IMR-90 (cell line): ENCODE measurements around the gene CLDN8. TPM values are rescaled to one million over a fixed set of nuclear protein-coding genes. Genes with fewer than 3 reads are reported as not detected.

ENCODE experiments used
- ATAC-seq: fragments of 200-7000 bp; cut with Tn5 transposase; 2 replicates; pipeline ENCODE4 v1.9.1; 2020; ENCODE audit warnings: low read depth, mild to moderate bottlenecking, moderate library complexity
- BruUV-seq: library from RNA; stranded (reverse); fragments of 400-500 nt; replicated peaks from 2 replicates; lab custom pipeline; 2021; lab: Mats Ljungman, UMichigan
- CTCF ChIA-PET: fragments of 300-600 bp; formaldehyde crosslinking; extraction: SDS; loops from one replicate; lab custom pipeline; 2021; ENCODE audit warnings: antibody characterized with exemption; lab: Yijun Ruan, JAX
- POLR2A ChIA-PET: fragments of 300-600 bp; sonication (Branson Sonifier 250); formaldehyde crosslinking; loops from one replicate; lab custom pipeline; 2022; ENCODE audit warnings: antibody characterized with exemption; ENCODE audit not compliant: unreplicated experiment; lab: Charles Lee
- DNase-seq: peaks from one replicate; pipeline ENCODE4 v3.0.0; 2013
- H2AFZ ChIP-seq: replicated peaks from 2 replicates; pipeline ENCODE3; 2013; ENCODE audit warnings: low read length, mild to moderate bottlenecking; ENCODE audit not compliant: poor library complexity
- H2AK5ac ChIP-seq: 2 replicates; pipeline ENCODE4 v1.6.1; 2013; ENCODE audit warnings: low read depth, low read length, inconsistent platforms
- H2AK9ac ChIP-seq: replicated peaks from 2 replicates; pipeline ENCODE3; 2013; ENCODE audit warnings: mild to moderate bottlenecking, low read depth, low read length, moderate library complexity; ENCODE audit not compliant: poor library complexity
- H2BK120ac ChIP-seq: 2 replicates; pipeline ENCODE4 v1.6.1; 2013; ENCODE audit warnings: low read depth, low read length, inconsistent platforms
- H2BK15ac ChIP-seq: 3 replicates; pipeline ENCODE4 v1.6.1; 2013; ENCODE audit warnings: low read depth, low read length, inconsistent platforms
- H2BK20ac ChIP-seq: 2 replicates; pipeline ENCODE4 v1.6.1; 2013; ENCODE audit warnings: low read depth, mild to moderate bottlenecking, inconsistent platforms, low read length, moderate library complexity
- H2BK5ac ChIP-seq: 2 replicates; pipeline ENCODE4 v1.6.1; 2013; ENCODE audit warnings: mild to moderate bottlenecking, low read depth, low read length, inconsistent platforms; ENCODE audit not compliant: poor library complexity, severe bottlenecking
- H3K14ac ChIP-seq: replicated peaks from 2 replicates; pipeline ENCODE4 v1.6.1; 2013; ENCODE audit warnings: low read depth, low read length, inconsistent platforms
- H3K18ac ChIP-seq: 2 replicates; pipeline ENCODE4 v1.6.1; 2013; ENCODE audit warnings: low read depth, low read length, control low read depth
- H3K23ac ChIP-seq: 2 replicates; pipeline ENCODE4 v1.6.1; 2013; ENCODE audit warnings: low read depth, low read length, inconsistent platforms
- H3K27ac ChIP-seq: 2 replicates; pipeline ENCODE4 v1.5.1; 2013; ENCODE audit warnings: mild to moderate bottlenecking, control low read depth, low read length; ENCODE audit not compliant: insufficient read depth
- H3K27me3 ChIP-seq: 2 replicates; pipeline ENCODE4 v1.6.1; 2013; ENCODE audit warnings: low read length; ENCODE audit not compliant: control insufficient read depth, insufficient read depth
- H3K36me3 ChIP-seq: 2 replicates; pipeline ENCODE4 v1.6.1; 2013; ENCODE audit warnings: low read length, mixed read lengths; ENCODE audit not compliant: control insufficient read depth, insufficient read depth
- H3K4ac ChIP-seq: 2 replicates; pipeline ENCODE4 v1.6.1; 2013; ENCODE audit warnings: low read depth, low read length, inconsistent platforms
- H3K4me1 ChIP-seq: 2 replicates; pipeline ENCODE4 v1.6.1; 2013; ENCODE audit warnings: low read length, mixed read lengths; ENCODE audit not compliant: control insufficient read depth, insufficient read depth
- H3K4me2 ChIP-seq: 2 replicates; pipeline ENCODE4 v1.6.1; 2013; ENCODE audit warnings: low read depth, mild to moderate bottlenecking, control low read depth, low read length, moderate library complexity
- H3K4me3 ChIP-seq: 2 replicates; pipeline ENCODE4 v1.5.1; 2013; ENCODE audit warnings: low read depth, mild to moderate bottlenecking, control low read depth, low read length, moderate library complexity; ENCODE audit not compliant: insufficient read depth
- H3K56ac ChIP-seq: 2 replicates; pipeline ENCODE4 v1.6.1; 2013; ENCODE audit warnings: low read length, inconsistent platforms; ENCODE audit not compliant: insufficient read depth; ENCODE audit errors: extremely low read depth
- H3K79me1 ChIP-seq, 2 experiments: 2 replicates each; pipeline ENCODE4 v1.6.1; 2013; ENCODE audit warnings: low read length in 2 of 2, inconsistent platforms in 1 of 2, low read depth in 1 of 2
- H3K9ac ChIP-seq: 2 replicates; pipeline ENCODE4 v1.6.1; 2013; ENCODE audit warnings: low read depth, low read length, control low read depth
- H3K9me1 ChIP-seq: 2 replicates; pipeline ENCODE4 v1.6.1; 2013; ENCODE audit warnings: low read length, inconsistent platforms; ENCODE audit not compliant: insufficient read depth
- H3K9me3 ChIP-seq: 2 replicates; pipeline ENCODE4 v1.6.1; 2013; ENCODE audit warnings: low read length; ENCODE audit not compliant: control insufficient read depth, insufficient read depth
- H4K20me1 ChIP-seq: 2 replicates; pipeline ENCODE4 v1.6.1; 2013; ENCODE audit warnings: low read length, inconsistent platforms; ENCODE audit not compliant: insufficient read depth
- H4K5ac ChIP-seq: 2 replicates; pipeline ENCODE4 v1.6.1; 2013; ENCODE audit warnings: mild to moderate bottlenecking, low read depth, low read length, control low read depth
- H4K8ac ChIP-seq, 2 experiments: 2 replicates each; pipeline ENCODE4 v1.6.1; 2013; ENCODE audit warnings: low read depth in 2 of 2, low read length in 2 of 2, control low read depth in 1 of 2, inconsistent platforms in 1 of 2
- H4K91ac ChIP-seq: 2 replicates; pipeline ENCODE4 v1.6.1; 2013; ENCODE audit warnings: low read depth, low read length, inconsistent platforms; ENCODE audit not compliant: insufficient read depth
- BHLHE40 ChIP-seq: fragments of 150-350 bp; IDR thresholded peaks from 2 replicates; pipeline ENCODE4 v1.6.1; 2016; ENCODE audit warnings: mild to moderate bottlenecking, low read depth, low read length
- CEBPB ChIP-seq: IDR thresholded peaks from 2 replicates; pipeline ENCODE4 v1.6.1; 2012; ENCODE audit warnings: low read depth, low read length, improper control_type of control experiment
- CHD1 ChIP-seq: IDR thresholded peaks from 2 replicates; pipeline ENCODE4 v1.6.1; 2012; ENCODE audit warnings: low read depth, low read length, improper control_type of control experiment
- FOS ChIP-seq: fragments of 150-350 bp; IDR thresholded peaks from 2 replicates; pipeline ENCODE4 v1.6.1; 2016; ENCODE audit warnings: low read depth, low read length
- MAFK ChIP-seq: IDR thresholded peaks from 2 replicates; pipeline ENCODE4 v1.6.1; 2012; ENCODE audit warnings: low read depth, low read length, improper control_type of control experiment
- MAZ ChIP-seq: IDR thresholded peaks from 2 replicates; pipeline ENCODE4 v1.6.1; 2012; ENCODE audit warnings: low read depth, mild to moderate bottlenecking, low read length, improper control_type of control experiment, moderate library complexity, borderline replicate concordance
- MXI1 ChIP-seq: IDR thresholded peaks from 2 replicates; pipeline ENCODE4 v1.6.1; 2012; ENCODE audit warnings: low read depth, mild to moderate bottlenecking, low read length, moderate library complexity, borderline replicate concordance
- NFE2L2 ChIP-seq: fragments of 150-350 bp; IDR thresholded peaks from 2 replicates; pipeline ENCODE4 v1.6.1; 2016; ENCODE audit warnings: low read depth, mild to moderate bottlenecking, low read length
- POLR2A ChIP-seq: IDR thresholded peaks from 2 replicates; pipeline ENCODE4 v1.6.1; 2012; ENCODE audit warnings: mild to moderate bottlenecking, low read depth, low read length
- RAD21 ChIP-seq: IDR thresholded peaks from 2 replicates; pipeline ENCODE4 v1.6.1; 2012; ENCODE audit warnings: low read length, improper control_type of control experiment
- RCOR1 ChIP-seq: IDR thresholded peaks from 2 replicates; pipeline ENCODE4 v1.6.1; 2012; ENCODE audit warnings: mild to moderate bottlenecking, low read length, improper control_type of control experiment; ENCODE audit not compliant: insufficient replicate concordance
- RFX5 ChIP-seq: IDR thresholded peaks from 2 replicates; pipeline ENCODE4 v1.8.0; 2012; ENCODE audit warnings: low read depth, mild to moderate bottlenecking, low read length, moderate library complexity
- SMC3 ChIP-seq: fragments of 150-350 bp; IDR thresholded peaks from 2 replicates; pipeline ENCODE4 v1.6.1; 2016; ENCODE audit warnings: low read depth, mild to moderate bottlenecking, antibody characterized with exemption, low read length, moderate library complexity
- WGBS, 2 experiments: methylation state at CpG; one replicate each; pipeline versions ENCODE4 v1.1.5 to v1.1.7; 2013; ENCODE audit warnings: missing lambda C conversion rate in 2 of 2; ENCODE audit not compliant: insufficient read length in 1 of 2; ENCODE audit errors: extremely low coverage in 2 of 2; 5-methylcytosine and 5-hydroxymethylcytosine counted together
- dilution Hi-C: fragments of 300-500 bp; cut with HindIII; formaldehyde crosslinking; loops from one replicate; pipeline ENCODE4 v1.14.3; 2018; ENCODE audit warnings: low sequenced_read_pairs; ENCODE audit not compliant: unreplicated experiment
- in situ Hi-C: fragments of 300-500 bp; cut with MboI; formaldehyde crosslinking; loops from 3 replicates; pipeline ENCODE4 v1.14.3; 2019; ENCODE audit warnings: low sequenced_read_pairs, inconsistent platforms, mixed read lengths
- intact Hi-C: fragments of 100-400 bp; cut with micrococcal nuclease; formaldehyde crosslinking; loops from 2 replicates; pipeline ENCODE4 v1.10.0; 2022
- polyA plus RNA-seq, 3 experiments: library from polyadenylated mRNA; depleted of rRNA; stranded (reverse); fragments of >200 nt; gene quantifications; 2 replicates each; pipeline ENCODE4 v1.2.3, GENCODE V29; 2012; ENCODE audit warnings: low replicate concordance in 1 of 3
- total RNA-seq: library from RNA; depleted of rRNA; stranded (reverse); fragments of >200 nt; gene quantifications from 2 replicates; pipeline ENCODE4 v1.2.3, GENCODE V29; 2012
- TF ChIP-seq, protein P1 (sequence below): fragments of 150-350 bp; IDR thresholded peaks from 2 replicates; pipeline ENCODE4 v1.6.1; 2017; ENCODE audit warnings: mild to moderate bottlenecking, antibody characterized with exemption, low read length, low read depth
- TF ChIP-seq, protein P2 (sequence below): conservative IDR thresholded peaks from 2 replicates; pipeline ENCODE4 v1.5.1; 2012; ENCODE audit warnings: mild to moderate bottlenecking, low read depth, low read length, improper control_type of control experiment
- TF ChIP-seq, protein P3 (sequence below): fragments of 150-350 bp; IDR thresholded peaks from 2 replicates; pipeline ENCODE4 v1.6.1; 2016; ENCODE audit warnings: low read depth, mild to moderate bottlenecking, low read length, moderate library complexity, borderline replicate concordance

The CLDN8 gene
- total and polyA plus RNA-seq, 2 of the 4 experiments (the other 2 are of a cell fraction): not detected

DNA sequence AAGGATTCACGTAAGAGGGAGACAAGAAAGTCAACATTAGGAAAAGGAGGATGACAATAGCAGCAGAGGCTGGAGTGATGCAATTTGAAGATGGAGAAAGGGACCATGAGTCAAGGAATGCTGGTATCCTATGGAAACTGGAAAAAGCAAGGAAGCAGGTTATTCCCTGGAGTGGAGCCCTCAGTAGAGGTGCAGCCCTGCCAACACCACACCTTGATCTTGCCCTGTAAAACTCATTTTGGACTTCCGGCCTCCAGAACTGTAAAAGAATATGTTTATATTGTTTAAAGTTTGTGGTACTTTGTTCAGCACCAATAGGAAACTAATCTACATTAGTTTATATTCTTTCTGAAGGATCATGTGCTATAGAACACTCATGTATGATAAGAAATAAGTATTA is 29.7 kb downstream of the CLDN8 start:
- CTCF ChIA-PET: no interaction called here
- BruUV-seq: no TSS peak
- WGBS, 2 experiments: no CpG with 5 or more reads among the region's 2 CpGs

More for the DNA sequence above, 29.7 kb downstream of the CLDN8 start:
- Histone ChIP-seq H3K56ac (no peak overlapping the region), H3K23ac (no peak overlapping the region), H4K5ac (no peak overlapping the region), H3K14ac (no peak overlapping the region), H2AK9ac (no peak overlapping the region), H2BK120ac (no peak overlapping the region), H3K4me2 (no peak overlapping the region), H3K36me3 (no peaks in the 10 kb centered on the region), H2AFZ (no peak overlapping the region), H4K91ac (no peak overlapping the region), H4K20me1 (no peaks in the 10 kb centered on the region), H3K9me1 (no peaks in the 10 kb centered on the region), H3K27me3 (no peaks in the 10 kb centered on the region), H2AK5ac (no peak overlapping the region), H3K4me3 (no peak overlapping the region), H3K79me1 (no peaks in the 10 kb centered on the region), H3K4ac (no peak overlapping the region), H3K9ac (no peak overlapping the region), H2BK15ac (no peak overlapping the region), H3K27ac (no peak overlapping the region), H4K8ac (no peak overlapping the region), H3K9me3 (peaks cover 8% of the 10 kb centered on the region), H2BK20ac (no peak overlapping the region), H3K18ac (no peak overlapping the region), H3K4me1 (no peaks in the 10 kb centered on the region), H2BK5ac (no peak overlapping the region)
- dilution Hi-C loops (no loop called here), intact Hi-C loops (no loop called here), in situ Hi-C loops (no loop called here)
- no peak for DNase-seq
- no peak for ATAC-seq
- no peak for TF ChIP-seq RAD21
- no peak for TF ChIP-seq CHD1
- no peak for TF ChIP-seq FOS
- no peak for TF ChIP-seq RFX5
- no peak for TF ChIP-seq CEBPB
- TF ChIP-seq POLR2A: no peak
- TF ChIP-seq BHLHE40: no peak
- TF ChIP-seq MAZ: no peak
- no peak for TF ChIP-seq MAFK
- TF ChIP-seq SMC3: no peak
- TF ChIP-seq, protein P1, sequence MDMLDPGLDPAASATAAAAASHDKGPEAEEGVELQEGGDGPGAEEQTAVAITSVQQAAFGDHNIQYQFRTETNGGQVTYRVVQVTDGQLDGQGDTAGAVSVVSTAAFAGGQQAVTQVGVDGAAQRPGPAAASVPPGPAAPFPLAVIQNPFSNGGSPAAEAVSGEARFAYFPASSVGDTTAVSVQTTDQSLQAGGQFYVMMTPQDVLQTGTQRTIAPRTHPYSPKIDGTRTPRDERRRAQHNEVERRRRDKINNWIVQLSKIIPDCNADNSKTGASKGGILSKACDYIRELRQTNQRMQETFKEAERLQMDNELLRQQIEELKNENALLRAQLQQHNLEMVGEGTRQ: no peak
- no peak for TF ChIP-seq MXI1
- no peak for TF ChIP-seq RCOR1
- TF ChIP-seq, protein P2, sequence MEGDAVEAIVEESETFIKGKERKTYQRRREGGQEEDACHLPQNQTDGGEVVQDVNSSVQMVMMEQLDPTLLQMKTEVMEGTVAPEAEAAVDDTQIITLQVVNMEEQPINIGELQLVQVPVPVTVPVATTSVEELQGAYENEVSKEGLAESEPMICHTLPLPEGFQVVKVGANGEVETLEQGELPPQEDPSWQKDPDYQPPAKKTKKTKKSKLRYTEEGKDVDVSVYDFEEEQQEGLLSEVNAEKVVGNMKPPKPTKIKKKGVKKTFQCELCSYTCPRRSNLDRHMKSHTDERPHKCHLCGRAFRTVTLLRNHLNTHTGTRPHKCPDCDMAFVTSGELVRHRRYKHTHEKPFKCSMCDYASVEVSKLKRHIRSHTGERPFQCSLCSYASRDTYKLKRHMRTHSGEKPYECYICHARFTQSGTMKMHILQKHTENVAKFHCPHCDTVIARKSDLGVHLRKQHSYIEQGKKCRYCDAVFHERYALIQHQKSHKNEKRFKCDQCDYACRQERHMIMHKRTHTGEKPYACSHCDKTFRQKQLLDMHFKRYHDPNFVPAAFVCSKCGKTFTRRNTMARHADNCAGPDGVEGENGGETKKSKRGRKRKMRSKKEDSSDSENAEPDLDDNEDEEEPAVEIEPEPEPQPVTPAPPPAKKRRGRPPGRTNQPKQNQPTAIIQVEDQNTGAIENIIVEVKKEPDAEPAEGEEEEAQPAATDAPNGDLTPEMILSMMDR: no peak
- no peak for TF ChIP-seq NFE2L2
- TF ChIP-seq, protein P3, sequence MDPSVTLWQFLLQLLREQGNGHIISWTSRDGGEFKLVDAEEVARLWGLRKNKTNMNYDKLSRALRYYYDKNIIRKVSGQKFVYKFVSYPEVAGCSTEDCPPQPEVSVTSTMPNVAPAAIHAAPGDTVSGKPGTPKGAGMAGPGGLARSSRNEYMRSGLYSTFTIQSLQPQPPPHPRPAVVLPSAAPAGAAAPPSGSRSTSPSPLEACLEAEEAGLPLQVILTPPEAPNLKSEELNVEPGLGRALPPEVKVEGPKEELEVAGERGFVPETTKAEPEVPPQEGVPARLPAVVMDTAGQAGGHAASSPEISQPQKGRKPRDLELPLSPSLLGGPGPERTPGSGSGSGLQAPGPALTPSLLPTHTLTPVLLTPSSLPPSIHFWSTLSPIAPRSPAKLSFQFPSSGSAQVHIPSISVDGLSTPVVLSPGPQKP: no peak
- POLR2A ChIA-PET: no interaction called here
